PC-9 (cell line): ENCODE data around the gene TRIM5. TPM values are rescaled to one million over a fixed set of nuclear protein-coding genes. Genes with fewer than 3 reads are reported as not detected.

ENCODE experiments used
- BruUV-seq: library from RNA; stranded (reverse); fragments of 400-500 nt; replicated peaks from 2 replicates; lab custom pipeline; 2021; lab: Mats Ljungman, UMichigan
- CTCF ChIA-PET: fragments of 300-600 bp; sonication (Branson Sonifier 250); formaldehyde crosslinking; loops from one replicate; lab custom pipeline; 2022; ENCODE audit warnings: antibody characterized with exemption; lab: Charles Lee
- POLR2A ChIA-PET: fragments of 300-600 bp; sonication (Branson Sonifier 250); formaldehyde crosslinking; loops from one replicate; lab custom pipeline; 2022; ENCODE audit warnings: antibody characterized with exemption; ENCODE audit not compliant: unreplicated experiment; lab: Charles Lee
- DNase-seq, 2 experiments: peaks; one replicate each; pipeline versions ENCODE4 v3.0.0 to v3.0.0-alpha.2; 2015 to 2022; ENCODE audit warnings: mixed read lengths in 1 of 2
- H2AFZ ChIP-seq: fragments of 200-600 bp; sonication (generic); 2 replicates; pipeline ENCODE4 v1.8.1; 2017; ENCODE audit warnings: antibody characterized with exemption
- H3F3A ChIP-seq: fragments of 200-600 bp; sonication (generic); 2 replicates; pipeline ENCODE4 v1.8.1; 2017; ENCODE audit warnings: antibody characterized with exemption, mild to moderate bottlenecking, low read depth; ENCODE audit not compliant: insufficient read depth
- H3K27ac ChIP-seq: fragments of 200-600 bp; sonication (generic); 2 replicates; pipeline ENCODE4 v1.6.1; 2016; ENCODE audit warnings: mixed run types
- H3K27me3 ChIP-seq: fragments of 200-600 bp; sonication (generic); 2 replicates; pipeline ENCODE4 v1.6.1; 2016; ENCODE audit warnings: low read depth, mixed run types; ENCODE audit not compliant: insufficient read depth
- H3K36me3 ChIP-seq: fragments of 200-600 bp; sonication (generic); 2 replicates; pipeline ENCODE4 v1.6.1; 2016; ENCODE audit warnings: low read depth, mixed run types
- H3K4me1 ChIP-seq: fragments of 200-600 bp; sonication (generic); replicated peaks from 2 replicates; pipeline ENCODE4 v1.6.1; 2016; ENCODE audit warnings: mixed run types; ENCODE audit not compliant: insufficient read depth
- H3K4me2 ChIP-seq: fragments of 200-600 bp; sonication (generic); 2 replicates; pipeline ENCODE4 v1.6.1; 2017; ENCODE audit warnings: mixed run types
- H3K4me3 ChIP-seq: fragments of 200-600 bp; sonication (generic); 2 replicates; pipeline ENCODE4 v1.6.1; 2016; ENCODE audit warnings: mixed run types
- H3K79me2 ChIP-seq: fragments of 200-600 bp; sonication (generic); 2 replicates; pipeline ENCODE4 v1.6.1; 2017; ENCODE audit warnings: low read depth, mixed run types
- H3K9me2 ChIP-seq: fragments of 200-600 bp; sonication (generic); 2 replicates; pipeline ENCODE4 v1.8.1; 2017; ENCODE audit warnings: mild to moderate bottlenecking; ENCODE audit not compliant: insufficient read depth
- H3K9me3 ChIP-seq: fragments of 200-600 bp; sonication (generic); 2 replicates; pipeline ENCODE4 v1.8.1; 2016; ENCODE audit warnings: low read depth; ENCODE audit not compliant: insufficient read depth
- H4K20me1 ChIP-seq: fragments of 200-600 bp; sonication (generic); 2 replicates; pipeline ENCODE4 v1.8.1; 2017; ENCODE audit not compliant: insufficient read depth
- EZH2 ChIP-seq: fragments of 200-600 bp; sonication (generic); IDR thresholded peaks from 2 replicates; pipeline ENCODE4 v1.8.0; 2017; ENCODE audit warnings: antibody characterized with exemption, low read depth
- intact Hi-C: fragments of 100-400 bp; cut with micrococcal nuclease; formaldehyde crosslinking; loops from one replicate; pipeline ENCODE4 v1.10.0; 2022; ENCODE audit not compliant: unreplicated experiment
- total RNA-seq: library from RNA; stranded (reverse); gene quantifications from 2 replicates; pipeline ENCODE4 v1.2.3, GENCODE V29; 2021
- TF ChIP-seq, protein P1 (sequence below): fragments of 200-600 bp; sonication (generic); conservative IDR thresholded peaks from 2 replicates; pipeline ENCODE4 v1.6.1; 2017; ENCODE audit warnings: mixed run types, antibody characterized with exemption, mild to moderate bottlenecking, moderate library complexity

The TRIM5 gene
- total RNA-seq, 1 experiment from 2014 or later: 20.5 TPM

GRCh38 chr11:5713695-5714094 is 28.8 kb upstream of the TRIM5 start:
- H3K4me2 ChIP-seq: no peak overlapping the region
- TF ChIP-seq EZH2: no peak
- TF ChIP-seq, protein P1, sequence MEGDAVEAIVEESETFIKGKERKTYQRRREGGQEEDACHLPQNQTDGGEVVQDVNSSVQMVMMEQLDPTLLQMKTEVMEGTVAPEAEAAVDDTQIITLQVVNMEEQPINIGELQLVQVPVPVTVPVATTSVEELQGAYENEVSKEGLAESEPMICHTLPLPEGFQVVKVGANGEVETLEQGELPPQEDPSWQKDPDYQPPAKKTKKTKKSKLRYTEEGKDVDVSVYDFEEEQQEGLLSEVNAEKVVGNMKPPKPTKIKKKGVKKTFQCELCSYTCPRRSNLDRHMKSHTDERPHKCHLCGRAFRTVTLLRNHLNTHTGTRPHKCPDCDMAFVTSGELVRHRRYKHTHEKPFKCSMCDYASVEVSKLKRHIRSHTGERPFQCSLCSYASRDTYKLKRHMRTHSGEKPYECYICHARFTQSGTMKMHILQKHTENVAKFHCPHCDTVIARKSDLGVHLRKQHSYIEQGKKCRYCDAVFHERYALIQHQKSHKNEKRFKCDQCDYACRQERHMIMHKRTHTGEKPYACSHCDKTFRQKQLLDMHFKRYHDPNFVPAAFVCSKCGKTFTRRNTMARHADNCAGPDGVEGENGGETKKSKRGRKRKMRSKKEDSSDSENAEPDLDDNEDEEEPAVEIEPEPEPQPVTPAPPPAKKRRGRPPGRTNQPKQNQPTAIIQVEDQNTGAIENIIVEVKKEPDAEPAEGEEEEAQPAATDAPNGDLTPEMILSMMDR: no peak
- DNase-seq: no peak
- H3K79me2 ChIP-seq: no peaks in the 10 kb centered on the region
- H2AFZ ChIP-seq: no peak overlapping the region
- no peaks in the 10 kb centered on the region for H3K4me1 ChIP-seq
- H3K4me3 ChIP-seq: no peak overlapping the region
- intact Hi-C loops: loop anchor here (2.0 kb wide), 1 partner anchor 237 kb away; no protein-coding TSS in a partner anchor
- H3F3A ChIP-seq: no peaks in the 10 kb centered on the region
- BruUV-seq: no TSS peak
- H3K9me3 ChIP-seq: no peaks in the 10 kb centered on the region
- ChIA-PET CTCF (no interaction called here), POLR2A (interaction anchor here (0.6 kb wide), 1 partner anchor 100 kb away, joined by 4 read pairs; no protein-coding TSS in a partner anchor)
- H3K36me3 ChIP-seq: no peaks in the 10 kb centered on the region
- no peak overlapping the region for H3K27ac ChIP-seq
- no peaks in the 10 kb centered on the region for H3K9me2 ChIP-seq
- no peaks in the 10 kb centered on the region for H4K20me1 ChIP-seq
- H3K27me3 ChIP-seq: no peaks in the 10 kb centered on the region; the same call in 1 of the 2 replicates

- DNase-seq: no peak
- CTCF ChIA-PET: interaction anchor here (0.7 kb wide), 1 partner anchor 156 kb away, joined by 3 read pairs; no protein-coding TSS in a partner anchor
Measured at GRCh38 chr11:5712507-5712906, 27.6 kb upstream of the TRIM5 start.

DNA sequence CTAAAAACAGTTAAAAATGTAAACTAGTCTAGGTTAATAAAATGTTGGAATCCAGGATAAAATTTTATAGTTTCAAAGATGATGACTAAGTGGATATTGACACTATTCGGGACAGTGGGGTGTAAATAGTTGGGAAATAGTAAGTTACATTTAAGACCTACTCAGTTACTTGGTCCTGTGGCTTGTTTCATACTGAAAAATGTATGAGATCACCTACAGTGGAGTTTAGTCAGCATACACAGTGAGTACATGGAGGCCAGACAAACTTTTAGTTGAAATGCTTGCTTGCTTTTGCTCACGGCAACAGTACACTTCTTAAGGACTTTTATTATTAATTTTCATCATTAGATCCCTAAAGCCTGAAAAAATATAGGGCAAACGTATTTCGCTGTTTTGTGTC is 20.8 kb upstream of the TRIM5 start:
- no peaks in the 10 kb centered on the region for H3K27me3 ChIP-seq
- H3F3A ChIP-seq: no peaks in the 10 kb centered on the region
- ChIA-PET POLR2A (no interaction called here), CTCF (no interaction called here)
- H3K4me1 ChIP-seq: no peaks in the 10 kb centered on the region
- no peaks in the 10 kb centered on the region for H3K79me2 ChIP-seq
- H3K9me2 ChIP-seq: no peaks in the 10 kb centered on the region
- H3K9me3 ChIP-seq: no peaks in the 10 kb centered on the region
- no peak overlapping the region for H3K4me3 ChIP-seq
- no peak for TF ChIP-seq EZH2
- no peak overlapping the region for H2AFZ ChIP-seq
- no peak overlapping the region for H3K27ac ChIP-seq
- no peaks in the 10 kb centered on the region for H4K20me1 ChIP-seq
- no peak for DNase-seq
- intact Hi-C loops: no loop called here
- no peak overlapping the region for H3K4me2 ChIP-seq
- no peaks in the 10 kb centered on the region for H3K36me3 ChIP-seq
- BruUV-seq: no TSS peak

More at GRCh38 chr11:5712507-5712906, 27.6 kb upstream of the TRIM5 start:
- BruUV-seq: no TSS peak
- Histone ChIP-seq H3K9me3 (no peaks in the 10 kb centered on the region), H2AFZ (no peak overlapping the region), H3K27me3 (no peaks in the 10 kb centered on the region), H3K79me2 (no peaks in the 10 kb centered on the region), H3K9me2 (no peaks in the 10 kb centered on the region), H3K4me1 (no peaks in the 10 kb centered on the region), H3K4me2 (no peak overlapping the region), H3F3A (no peaks in the 10 kb centered on the region), H4K20me1 (no peaks in the 10 kb centered on the region), H3K27ac (no peak overlapping the region), H3K4me3 (no peak overlapping the region), H3K36me3 (no peaks in the 10 kb centered on the region)
- TF ChIP-seq, protein P1: peak; percentile 68
- no peak for TF ChIP-seq EZH2
- intact Hi-C loops: loop anchor here (2.0 kb wide), 1 partner anchor 236 kb away; no protein-coding TSS in a partner anchor
- POLR2A ChIA-PET: no interaction called here
